Lower leg skin (tissue), 4 donors: ENCODE measurements around the gene SLC5A11. TPM values are rescaled to one million over a fixed set of nuclear protein-coding genes. Genes with fewer than 3 reads are reported as not detected.

ENCODE experiments used
- DNase-seq, 2 donors: peaks; one replicate each; pipeline ENCODE4 v3.0.0-alpha.2; 2019; ENCODE audit warnings: low spot score in 2 of 2
- H3K4me3 ChIP-seq: fragments of 200-600 bp; sonication (generic); 2 replicates; pipeline ENCODE4 v1.5.1; 2017; ENCODE audit warnings: mild to moderate bottlenecking, low read depth; ENCODE audit not compliant: poor library complexity, severe bottlenecking
- CTCF ChIP-seq, 3 donors: fragments of 450-650 bp; IDR thresholded peaks; one replicate each; pipeline ENCODE4 v1.5.1; 2016; ENCODE audit warnings: antibody characterized with exemption in 3 of 3, mild to moderate bottlenecking in 3 of 3, moderate library complexity in 2 of 3
- POLR2A ChIP-seq, 2 donors: fragments of 450-650 bp; IDR thresholded peaks; one replicate each; pipeline ENCODE4 v1.6.1; 2016 to 2017; ENCODE audit warnings: antibody characterized with exemption in 2 of 2, mild to moderate bottlenecking in 1 of 2, moderate library complexity in 1 of 2
- WGBS, 2 donors: methylation state at CpG; one replicate each; pipeline ENCODE4 v1.1.5; 2018; 5-methylcytosine and 5-hydroxymethylcytosine counted together
- intact Hi-C: fragments of 100-400 bp; cut with DNase I; formaldehyde crosslinking; loops from one replicate; pipeline ENCODE4 v1.15.0; 2023; ENCODE audit warnings: low total_unique reads
- total RNA-seq, 4 donors: library from RNA; depleted of rRNA; stranded (reverse); fragments of >200 nt; gene quantifications; one replicate each; pipeline ENCODE4 v1.1.0, GENCODE V29; 2016

SLC5A11 gene
- total RNA-seq, 4 donors from 2014 or later = not detected

- no peak overlapping the region for H3K4me3 ChIP-seq
- 73% methylated on average over 8 of the region's 8 CpGs for WGBS, 2 donors
- intact Hi-C loops = no loop called here
- DNase-seq = no peak
- TF ChIP-seq POLR2A (IDR thresholded peaks at IDR 0.05) (no peak), CTCF (IDR thresholded peaks at IDR 0.05) (no peak)
Measured at GRCh38 chr16:24846548-24847357, 990 bp downstream of the SLC5A11 start.

- DNase-seq = no peak
- intact Hi-C loops = no loop called here
- no peak overlapping the region for H3K4me3 ChIP-seq
- no peak for TF ChIP-seq POLR2A (IDR thresholded peaks at IDR 0.05)
- TF ChIP-seq CTCF (IDR thresholded peaks at IDR 0.05) = no peak
- 91 to 92% methylated on average over 3 of the region's 3 CpGs for WGBS, 2 donors
Measured at GRCh38 chr16:24847358-24847664, 1.5 kb downstream of the SLC5A11 start.

DNA sequence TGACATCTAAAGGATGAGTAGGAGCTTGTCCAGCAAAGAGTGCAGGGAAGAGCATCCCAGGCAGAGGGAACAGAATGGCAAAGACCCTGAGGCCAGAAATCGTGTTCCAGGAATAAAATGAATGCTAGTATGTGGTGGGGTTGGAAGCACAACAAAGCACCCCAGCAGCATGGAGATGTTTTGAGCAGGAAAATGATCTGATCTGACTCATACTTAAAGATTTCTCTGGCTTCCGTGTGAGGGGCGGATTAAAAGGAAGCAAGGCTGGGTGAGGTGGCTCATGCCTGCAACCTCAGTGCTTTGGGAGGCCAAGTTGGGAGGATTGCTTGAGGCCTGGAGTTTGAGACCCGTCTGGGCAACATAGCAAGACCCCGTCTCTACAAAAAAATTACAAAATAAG is 2.3 kb downstream of the SLC5A11 start:
- 62 to 63% methylated on average over 5 of the region's 5 CpGs for WGBS, 2 donors
- intact Hi-C loops = no loop called here
- no peak for DNase-seq
- H3K4me3 ChIP-seq = no peak overlapping the region
- TF ChIP-seq CTCF (IDR thresholded peaks at IDR 0.05) (no peak), POLR2A (IDR thresholded peaks at IDR 0.05) (no peak)

GRCh38 chr16:24849641-24850040 is 3.9 kb downstream of the SLC5A11 start:
- no peak overlapping the region for H3K4me3 ChIP-seq
- intact Hi-C loops = no loop called here
- DNase-seq = peak in 1 of 2 donors; percentile 34
- no peak for TF ChIP-seq CTCF (IDR thresholded peaks at IDR 0.05)
- 97 to 98% methylated on average over 5 of the region's 5 CpGs for WGBS, 2 donors

GRCh38 chr16:24850289-24850938 is 4.7 kb downstream of the SLC5A11 start:
- H3K4me3 ChIP-seq = no peak overlapping the region
- peak in 1 of 2 donors; percentile 82 for DNase-seq
- TF ChIP-seq POLR2A (IDR thresholded peaks at IDR 0.05) (no peak), CTCF (IDR thresholded peaks at IDR 0.05) (no peak)
- intact Hi-C loops = no loop called here
- WGBS, 2 donors = 74 to 79% methylated on average over 7 to 9 of the region's 9 CpGs
